ENCODE measurements around the gene CLCA1.

The CLCA1 gene

DNA sequence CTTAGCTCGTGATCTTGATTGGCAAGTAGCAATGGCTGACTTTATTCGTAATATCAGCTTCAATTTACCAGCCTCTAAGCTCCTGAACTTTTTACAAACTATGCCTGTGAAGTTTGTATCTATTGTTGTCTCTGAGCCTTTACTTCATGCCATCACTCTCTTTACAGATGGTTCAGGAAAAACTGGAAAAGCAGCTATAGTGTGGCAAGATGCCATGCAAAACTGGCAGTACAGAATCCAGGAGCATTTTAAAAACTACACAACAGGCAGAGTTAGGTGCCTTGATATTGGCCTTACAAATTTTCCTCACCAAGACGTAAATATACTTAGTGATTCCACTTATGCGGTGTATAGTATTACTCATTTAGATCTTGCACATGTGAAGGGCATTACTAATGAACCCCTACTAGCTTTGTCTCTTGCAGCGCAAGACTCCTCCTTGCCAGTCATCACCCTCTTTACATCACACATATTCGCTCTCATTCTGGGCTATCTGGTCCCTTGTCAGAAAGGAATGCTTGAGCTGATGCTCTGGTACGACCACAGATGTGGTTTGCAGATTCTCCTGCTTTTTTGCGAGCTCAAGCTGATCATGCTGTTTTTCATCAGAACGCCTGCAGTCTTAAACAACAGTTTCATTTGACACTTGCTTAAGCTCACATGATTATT lies 36.3 kb downstream of the CLCA1 start:
- DNase-seq, result no peak

DNA sequence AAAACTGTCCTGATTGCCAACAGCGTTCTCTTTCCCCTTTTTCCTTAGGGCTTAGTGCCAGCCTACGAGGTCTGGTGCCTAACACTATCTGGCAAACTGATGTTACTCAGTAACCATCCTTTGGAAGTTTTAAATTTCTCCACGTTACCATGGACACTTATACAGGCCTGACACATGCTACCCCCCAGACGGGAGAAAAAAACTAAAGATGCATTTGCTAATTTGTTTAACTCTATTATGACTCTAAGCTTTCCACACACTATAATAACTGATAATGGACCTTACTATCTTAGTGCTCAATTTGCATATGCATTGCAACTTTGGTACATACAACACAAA lies 36.8 kb downstream of the CLCA1 start:
- no peak for DNase-seq

DNA sequence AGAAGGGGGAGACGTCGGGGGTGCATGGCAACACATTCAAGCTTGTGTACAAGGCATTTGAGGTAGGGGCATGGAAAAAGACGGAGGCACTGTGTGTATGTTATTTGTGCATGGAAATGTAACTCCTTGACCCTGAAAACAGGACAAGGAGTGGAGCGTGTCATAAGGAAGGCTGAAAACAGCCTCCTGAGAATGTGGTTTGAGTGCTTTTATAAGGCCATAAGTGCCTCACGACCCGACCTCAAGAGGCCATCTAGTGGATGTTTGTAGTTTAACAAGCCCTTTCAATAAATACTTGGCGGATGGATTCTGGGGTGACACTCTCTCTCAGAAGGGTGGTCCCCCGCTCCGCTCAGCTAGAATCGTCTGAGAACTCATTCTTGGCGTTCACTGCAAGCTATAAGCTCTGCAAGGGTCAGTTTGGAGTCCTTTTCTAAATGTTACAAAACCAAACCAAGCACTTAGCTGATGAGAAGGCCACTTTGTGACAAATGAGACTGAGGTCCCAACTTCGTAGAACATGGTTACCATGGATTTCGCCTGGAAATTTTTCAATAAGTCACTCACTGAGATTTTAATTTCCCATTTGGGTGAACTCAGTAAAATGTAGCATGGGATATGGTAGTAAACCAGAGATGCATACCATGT lies 39.3 kb downstream of the CLCA1 start:
- DNase-seq, result peak in 1 of 2 experiments; percentile 16

DNA sequence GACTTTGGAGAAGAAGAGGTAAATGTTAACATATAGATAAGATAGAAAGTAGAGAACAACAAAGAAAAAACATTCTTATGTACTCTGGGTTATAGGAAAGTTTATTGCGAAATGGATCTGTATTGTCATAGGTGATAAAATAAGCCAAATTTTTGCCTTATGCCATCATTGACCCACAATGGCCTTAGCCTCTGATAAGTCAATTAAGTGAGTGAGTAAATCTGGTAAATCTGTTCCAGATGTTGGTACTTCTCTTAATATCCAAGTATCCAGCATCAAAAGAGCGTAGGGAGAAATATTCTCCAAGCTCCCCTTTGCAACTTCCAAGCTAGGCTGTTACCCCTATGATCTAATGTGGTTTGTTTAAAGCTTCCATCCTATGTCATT lies 39.8 kb downstream of the CLCA1 start:
- DNase-seq, result no peak

DNA sequence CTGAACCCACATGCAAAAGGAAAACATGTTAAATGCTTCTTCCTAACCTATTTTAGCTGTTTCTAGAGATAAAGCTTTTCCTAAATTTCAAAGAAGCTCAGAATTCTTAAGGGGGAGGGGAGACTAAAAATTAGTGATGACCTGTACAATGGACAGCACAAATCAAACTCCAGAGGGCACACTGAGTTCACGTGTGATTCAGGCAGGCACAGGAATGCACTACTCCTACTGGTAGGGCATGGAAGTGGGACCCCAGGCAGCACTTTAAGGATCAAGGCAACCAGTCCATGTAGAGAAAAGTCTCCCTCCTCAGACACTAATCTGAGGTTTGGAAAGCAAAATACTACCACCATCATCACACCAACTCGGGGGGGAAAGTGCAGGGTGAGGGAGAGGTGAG lies 46.9 kb downstream of the CLCA1 start:
- DNase-seq, result peak; percentile 12 to 40

DNA sequence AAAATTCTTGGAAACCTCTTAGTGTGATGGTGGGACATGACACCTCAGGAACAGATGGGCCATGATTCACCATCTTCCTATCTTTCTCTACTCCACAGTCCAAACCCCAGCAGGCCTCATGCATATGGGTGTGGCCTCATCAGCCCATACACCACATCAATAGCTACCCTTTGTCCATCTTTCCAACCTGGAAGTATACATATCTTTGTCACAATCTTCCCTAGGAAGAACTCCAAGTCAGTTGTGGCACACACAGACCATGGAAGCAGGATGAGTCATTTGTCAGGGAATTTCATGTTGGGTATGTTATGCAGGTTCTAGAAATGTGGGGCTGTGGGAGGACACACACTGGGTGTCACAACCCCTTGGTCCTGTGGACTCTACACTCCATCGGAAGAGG lies 47.6 kb downstream of the CLCA1 start:
- DNase-seq, result no peak

DNA sequence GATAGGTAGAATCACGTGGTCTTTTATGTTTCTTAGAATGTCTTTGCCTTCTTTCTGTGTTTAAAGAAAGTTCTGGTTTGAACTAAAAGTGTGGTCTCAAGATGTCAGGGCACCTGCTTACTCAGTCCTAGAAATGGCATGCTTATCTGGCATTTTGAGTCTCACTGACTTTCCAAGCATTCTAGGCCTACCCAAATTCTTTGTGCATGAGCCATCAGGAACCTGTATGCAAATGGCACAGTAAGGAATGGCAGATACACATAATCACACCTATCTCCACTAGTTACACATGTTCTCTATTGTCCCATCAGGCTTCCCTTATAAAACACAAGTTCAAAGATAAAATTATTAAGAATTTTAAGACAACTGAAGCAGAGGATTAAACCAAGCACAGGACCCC lies 48.6 kb downstream of the CLCA1 start:
- no peak for DNase-seq

DNA sequence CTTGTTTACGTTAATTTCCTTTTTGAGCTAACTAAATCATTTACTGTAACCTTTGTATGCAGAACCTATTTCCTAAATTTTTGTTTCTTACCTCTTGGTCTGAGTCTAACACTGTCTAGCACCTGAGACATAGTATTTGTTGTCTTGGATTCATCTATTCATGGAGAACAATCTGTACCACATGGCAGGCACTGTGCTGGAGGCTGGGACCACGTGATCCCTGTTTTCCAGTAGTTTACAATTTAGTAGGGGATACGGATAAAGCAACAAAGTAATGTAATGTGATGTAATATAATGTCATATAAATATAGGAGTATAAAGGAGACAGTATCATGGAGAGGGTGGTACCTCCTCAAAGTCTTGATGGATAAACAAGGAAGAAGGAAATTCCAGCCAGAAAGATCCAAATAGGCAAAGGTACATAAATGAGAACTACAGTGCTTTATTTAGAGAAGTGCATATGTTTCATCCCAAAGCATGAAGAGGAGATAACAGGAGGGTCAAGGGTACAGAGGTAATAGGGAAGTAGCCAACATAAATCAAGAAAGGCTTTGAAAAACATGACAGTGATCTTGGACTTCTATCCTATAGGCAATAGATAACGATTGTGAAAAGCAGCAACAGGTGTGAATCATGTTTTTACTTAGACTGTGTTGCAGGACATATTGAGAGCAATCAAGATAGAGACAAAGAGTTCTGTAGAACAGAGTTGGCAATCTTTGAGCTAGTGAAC lies 52.2 kb downstream of the CLCA1 start:
- no peak for DNase-seq

DNA sequence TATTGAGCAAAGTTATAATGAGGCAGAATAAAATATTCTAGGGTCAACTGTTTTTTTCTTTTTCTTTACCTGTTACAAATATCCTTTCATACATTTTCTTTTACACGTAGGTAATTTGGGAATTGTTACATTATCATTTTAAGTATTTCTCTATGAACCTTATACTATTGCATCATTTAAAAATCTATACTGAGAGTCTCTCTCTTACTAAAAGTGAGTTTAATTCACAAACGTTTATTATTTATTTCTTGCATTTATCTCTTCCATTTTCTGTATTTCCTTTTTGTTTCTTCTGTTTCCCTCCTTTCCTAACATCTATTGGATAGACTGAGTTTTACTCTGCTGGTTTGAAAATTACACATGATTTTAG lies 52.8 kb downstream of the CLCA1 start:
- DNase-seq, result no peak

DNA sequence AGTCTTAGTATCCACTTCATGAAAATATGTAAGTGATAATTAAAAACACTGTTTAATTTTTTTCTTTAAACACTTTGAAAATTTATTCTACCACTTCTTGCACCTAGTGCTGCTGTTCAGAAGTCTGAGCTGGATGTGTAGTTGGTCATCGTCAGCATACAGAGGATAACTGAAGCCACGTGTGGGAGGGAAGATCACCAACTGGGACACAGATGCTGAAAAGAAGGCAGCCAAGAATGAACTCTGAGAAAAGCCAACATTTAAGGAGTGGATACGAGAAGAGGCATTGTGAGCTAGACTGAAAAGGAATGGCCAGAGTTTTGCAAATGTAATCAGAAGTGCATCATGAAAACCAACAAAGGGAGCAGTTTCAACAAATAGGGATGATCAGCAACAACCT lies 53.5 kb downstream of the CLCA1 start:
- no peak for DNase-seq

DNA sequence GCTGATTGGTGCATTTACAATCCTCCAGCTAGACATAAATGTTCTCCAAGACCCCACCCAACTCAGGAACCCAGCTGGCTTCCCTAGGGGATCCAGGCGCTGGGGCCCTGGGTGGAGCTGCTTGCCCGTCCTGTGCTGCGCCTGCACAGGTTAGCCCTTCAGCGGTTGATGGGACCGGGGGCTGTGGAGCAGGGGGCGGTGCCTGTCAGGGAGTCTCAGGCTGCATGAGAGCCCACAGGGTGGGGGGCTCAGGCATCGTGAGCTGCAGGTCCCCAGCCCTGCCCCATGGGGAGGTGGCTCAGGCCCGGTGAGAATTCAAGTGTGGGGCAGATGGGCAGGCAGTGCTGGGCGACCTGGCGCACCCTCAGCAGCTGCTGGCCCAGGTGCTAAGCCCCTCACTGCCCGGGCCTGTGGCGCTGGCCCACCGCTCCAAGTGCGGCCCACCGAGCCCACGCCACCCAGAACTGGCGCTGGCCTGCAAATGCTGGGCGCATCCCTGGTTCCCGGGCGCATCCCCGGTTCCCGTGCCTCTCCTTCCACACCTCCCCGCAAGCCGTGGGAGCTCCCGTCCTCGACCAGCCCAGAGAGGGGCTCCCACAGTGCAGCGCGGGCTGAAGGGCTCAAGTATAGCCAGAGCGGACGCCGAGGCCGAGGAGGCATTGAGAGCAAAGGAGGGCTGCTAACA lies 55.1 kb downstream of the CLCA1 start:
- no peak for DNase-seq

DNA sequence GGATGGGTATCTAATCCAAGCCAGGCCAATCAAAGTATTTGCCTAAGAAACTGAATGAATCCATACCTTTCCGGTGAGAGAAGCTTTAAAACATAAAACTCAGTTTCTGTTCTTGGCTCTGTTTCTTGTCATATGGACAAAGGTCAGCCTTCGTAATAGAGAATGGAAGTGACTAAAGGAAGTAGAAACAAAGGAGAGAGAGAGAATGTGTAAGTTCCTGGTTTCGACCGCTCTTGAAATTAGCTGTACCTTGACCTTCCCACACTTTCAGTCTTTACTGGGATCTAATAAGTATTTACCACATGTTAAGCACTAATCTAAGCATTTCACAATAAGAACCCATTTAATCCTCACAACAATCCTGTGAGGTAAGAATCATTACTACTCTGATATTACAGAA lies 58.6 kb downstream of the CLCA1 start:
- DNase-seq, result no peak

DNA sequence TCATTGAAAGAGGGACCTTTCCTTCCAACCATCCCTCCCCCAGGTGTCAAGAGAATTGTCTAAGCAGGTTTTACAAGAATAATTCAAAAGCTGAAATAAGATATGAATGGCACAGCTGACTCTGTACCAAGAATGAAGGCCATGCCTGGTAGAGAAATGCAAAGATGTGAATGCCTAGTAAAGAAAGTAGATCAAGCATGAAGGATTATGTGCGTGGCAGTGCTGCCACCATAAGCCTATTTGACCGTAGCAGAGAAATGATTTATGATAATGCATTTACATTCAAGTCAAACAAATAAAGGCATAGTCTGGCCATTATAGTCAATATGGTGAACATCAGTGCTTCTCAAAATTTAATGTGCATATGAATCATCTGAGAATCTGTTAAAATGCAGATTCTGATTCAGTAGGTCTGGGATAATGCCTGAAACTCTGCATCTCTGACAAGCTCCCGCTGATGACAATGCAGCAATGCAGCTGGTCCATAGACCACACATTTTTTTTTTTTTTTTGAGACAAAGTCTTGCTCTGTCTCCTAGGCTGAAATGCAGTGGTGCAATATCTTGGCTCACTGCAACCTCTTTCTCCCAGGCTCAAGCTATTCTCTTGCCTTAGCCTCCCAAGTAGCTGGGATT lies 61.6 kb downstream of the CLCA1 start:
- DNase-seq, result peak; percentile 22 to 43

DNA sequence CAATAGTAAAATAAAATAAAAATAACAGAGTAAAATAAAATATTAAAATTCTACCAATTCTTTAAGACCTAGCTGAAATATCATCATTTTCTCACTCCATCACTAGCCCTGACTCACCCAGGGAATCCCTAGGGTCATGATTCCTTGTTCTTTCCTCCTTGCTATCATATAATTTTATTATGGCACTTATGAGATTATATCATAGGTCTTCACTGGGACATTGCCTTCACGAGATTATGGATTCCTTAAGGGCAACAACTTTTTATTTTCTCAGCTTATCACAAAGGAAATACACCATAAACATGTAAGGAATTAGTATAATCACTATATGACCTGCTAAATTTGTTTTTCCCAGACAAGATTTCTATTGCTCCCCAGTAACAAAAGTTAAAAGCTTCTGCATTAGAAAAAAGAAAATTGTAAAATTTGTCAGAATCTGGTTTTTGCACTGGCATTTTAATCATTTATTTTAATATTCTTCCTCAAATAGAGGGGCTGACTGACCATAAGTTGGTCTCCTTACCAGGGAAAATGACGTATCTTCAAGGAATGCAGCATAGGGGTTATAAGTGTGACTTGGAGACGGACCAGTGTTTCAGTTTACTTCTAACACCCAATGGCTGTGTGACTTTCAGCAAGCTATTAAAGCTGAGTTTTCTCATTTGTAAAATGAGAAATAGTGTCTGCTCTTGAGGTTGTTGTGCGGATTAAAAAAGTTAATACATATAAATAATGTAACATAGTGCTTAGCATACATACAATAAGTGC lies 69.4 kb downstream of the CLCA1 start:
- no peak for DNase-seq

DNA sequence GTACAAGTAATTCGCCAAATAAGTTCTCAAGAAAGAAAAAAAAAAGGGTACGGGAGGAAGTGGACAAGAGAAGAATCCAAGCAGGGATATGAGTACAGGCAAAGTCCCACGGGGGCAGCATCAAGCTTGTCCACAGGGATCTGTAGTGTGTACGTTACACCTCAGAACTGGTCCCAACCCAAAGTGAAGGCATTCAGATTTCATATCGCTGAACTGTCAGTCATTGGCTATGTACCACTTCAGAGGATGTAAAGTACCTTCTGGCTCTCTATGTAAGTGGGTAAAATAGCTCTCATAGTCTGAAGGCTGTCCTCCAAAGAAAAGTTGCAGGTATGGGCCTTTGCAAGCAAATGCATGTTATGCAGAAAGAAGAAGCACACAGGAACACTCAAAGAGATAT lies 70.0 kb downstream of the CLCA1 start:
- DNase-seq, result no peak

DNA sequence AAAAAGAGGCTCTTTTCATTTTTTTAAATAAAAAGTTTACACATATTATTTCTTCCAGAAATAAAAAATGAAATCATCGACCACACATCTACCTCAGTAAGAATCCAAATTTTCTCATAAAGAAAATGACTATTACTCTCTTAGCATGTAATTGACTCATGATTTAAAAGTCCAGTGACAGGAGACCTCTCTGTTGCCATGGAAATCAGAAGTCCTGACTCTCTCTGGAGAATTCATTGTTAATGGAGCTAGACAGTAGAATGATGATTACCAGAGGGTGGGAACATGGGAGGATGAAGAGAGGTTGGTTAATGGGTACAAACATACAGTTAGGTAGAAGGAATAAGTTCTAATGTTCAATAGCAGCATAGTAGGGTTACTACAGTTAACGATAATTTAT lies 73.1 kb downstream of the CLCA1 start:
- DNase-seq, result no peak

DNA sequence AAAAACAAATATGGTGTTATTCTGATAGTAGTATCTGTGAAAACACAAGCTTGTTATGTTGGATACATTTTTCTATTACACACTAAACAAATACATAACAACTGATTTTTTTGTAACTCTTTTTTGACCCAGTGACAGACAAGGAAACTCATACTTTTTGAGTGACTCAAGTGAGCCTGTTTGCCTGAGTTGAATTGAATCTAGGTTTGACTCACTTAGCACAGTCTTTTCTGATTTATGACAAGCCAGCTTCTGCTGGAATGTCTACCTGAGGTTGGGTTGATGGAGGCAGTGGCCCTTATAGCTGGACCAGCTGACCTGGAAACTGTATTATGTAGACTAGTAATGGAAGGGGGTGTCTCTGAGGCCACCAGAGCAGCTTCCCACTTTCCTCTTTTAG lies 73.9 kb downstream of the CLCA1 start:
- no peak for DNase-seq

DNA sequence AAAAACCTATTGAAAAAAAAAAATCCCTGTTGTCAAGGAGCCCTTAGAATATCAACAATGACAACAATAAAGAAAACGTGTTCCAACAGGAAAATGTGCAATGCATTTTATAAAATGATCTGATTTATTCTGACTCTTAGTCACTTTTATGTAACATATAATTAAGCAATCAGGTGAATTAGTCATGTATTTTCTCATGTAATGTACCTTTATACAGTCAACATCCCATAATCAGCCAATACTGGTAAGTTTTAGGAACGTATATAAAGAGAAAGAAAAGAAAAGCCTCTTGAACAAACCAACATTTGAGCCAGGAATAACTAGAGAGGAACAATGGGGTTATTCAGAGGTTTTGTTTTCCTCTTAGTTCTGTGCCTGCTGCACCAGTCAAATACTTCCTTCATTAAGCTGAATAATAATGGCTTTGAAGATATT lies 78.1 kb downstream of the CLCA1 start, which contains the start of gene CLCA4:
Gene CLCA4, plus strand, starts transcription at position 292 of the 435 bp plus-strand sequence. Its CDS starts 42 bp downstream, at position 334.
- no peak for DNase-seq

DNA sequence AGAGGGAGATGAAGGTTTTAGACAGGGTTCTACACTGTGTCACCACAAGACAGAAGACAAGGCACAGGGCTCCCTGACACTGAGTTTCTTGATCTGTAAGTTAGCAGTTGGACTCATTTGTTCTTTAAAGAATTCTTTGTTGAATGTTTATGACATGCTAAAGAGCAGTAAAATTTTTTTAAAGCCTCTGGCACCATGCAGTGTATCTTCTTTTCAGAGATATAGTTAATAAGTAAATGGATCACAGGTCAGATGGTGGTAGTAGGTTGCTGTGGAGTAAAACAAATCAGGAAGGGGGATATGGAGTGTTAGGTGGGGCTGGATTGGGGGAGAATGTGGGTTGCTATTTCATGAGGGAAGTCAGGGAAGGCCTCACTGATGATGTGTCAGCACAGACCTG lies 80.1 kb downstream of the CLCA1 start:
- DNase-seq, result no peak
